IMR-90 (cell line): ENCODE data around the gene SOX9. TPM values are rescaled to one million over a fixed set of nuclear protein-coding genes. Genes with fewer than 3 reads are reported as not detected.

Experiments used
- ATAC-seq: fragments of 200-7000 bp; cut with Tn5 transposase; 2 replicates; pipeline ENCODE4 v1.9.1; 2020; ENCODE audit warnings: low read depth, mild to moderate bottlenecking, moderate library complexity
- BruUV-seq: library from RNA; stranded (reverse); fragments of 400-500 nt; replicated peaks from 2 replicates; lab custom pipeline; 2021; lab: Mats Ljungman, UMichigan
- CTCF ChIA-PET: fragments of 300-600 bp; formaldehyde crosslinking; extraction: SDS; loops from one replicate; lab custom pipeline; 2021; ENCODE audit warnings: antibody characterized with exemption; lab: Yijun Ruan, JAX
- POLR2A ChIA-PET: fragments of 300-600 bp; sonication (Branson Sonifier 250); formaldehyde crosslinking; loops from one replicate; lab custom pipeline; 2022; ENCODE audit warnings: antibody characterized with exemption; ENCODE audit not compliant: unreplicated experiment; lab: Charles Lee
- DNase-seq: peaks from one replicate; pipeline ENCODE4 v3.0.0; 2013
- H2AFZ ChIP-seq: replicated peaks from 2 replicates; pipeline ENCODE3; 2013; ENCODE audit warnings: low read length, mild to moderate bottlenecking; ENCODE audit not compliant: poor library complexity
- H2AK5ac ChIP-seq: 2 replicates; pipeline ENCODE4 v1.6.1; 2013; ENCODE audit warnings: low read depth, low read length, inconsistent platforms
- H2AK9ac ChIP-seq: replicated peaks from 2 replicates; pipeline ENCODE3; 2013; ENCODE audit warnings: mild to moderate bottlenecking, low read depth, low read length, moderate library complexity; ENCODE audit not compliant: poor library complexity
- H2BK120ac ChIP-seq: 2 replicates; pipeline ENCODE4 v1.6.1; 2013; ENCODE audit warnings: low read depth, low read length, inconsistent platforms
- H2BK15ac ChIP-seq: 3 replicates; pipeline ENCODE4 v1.6.1; 2013; ENCODE audit warnings: low read depth, low read length, inconsistent platforms
- H2BK20ac ChIP-seq: 2 replicates; pipeline ENCODE4 v1.6.1; 2013; ENCODE audit warnings: low read depth, mild to moderate bottlenecking, inconsistent platforms, low read length, moderate library complexity
- H2BK5ac ChIP-seq: 2 replicates; pipeline ENCODE4 v1.6.1; 2013; ENCODE audit warnings: mild to moderate bottlenecking, low read depth, low read length, inconsistent platforms; ENCODE audit not compliant: poor library complexity, severe bottlenecking
- H3K14ac ChIP-seq: replicated peaks from 2 replicates; pipeline ENCODE4 v1.6.1; 2013; ENCODE audit warnings: low read depth, low read length, inconsistent platforms
- H3K18ac ChIP-seq: 2 replicates; pipeline ENCODE4 v1.6.1; 2013; ENCODE audit warnings: low read depth, low read length, control low read depth
- H3K23ac ChIP-seq: 2 replicates; pipeline ENCODE4 v1.6.1; 2013; ENCODE audit warnings: low read depth, low read length, inconsistent platforms
- H3K27ac ChIP-seq: 2 replicates; pipeline ENCODE4 v1.5.1; 2013; ENCODE audit warnings: mild to moderate bottlenecking, control low read depth, low read length; ENCODE audit not compliant: insufficient read depth
- H3K27me3 ChIP-seq: 2 replicates; pipeline ENCODE4 v1.6.1; 2013; ENCODE audit warnings: low read length; ENCODE audit not compliant: control insufficient read depth, insufficient read depth
- H3K36me3 ChIP-seq: 2 replicates; pipeline ENCODE4 v1.6.1; 2013; ENCODE audit warnings: low read length, mixed read lengths; ENCODE audit not compliant: control insufficient read depth, insufficient read depth
- H3K4ac ChIP-seq: 2 replicates; pipeline ENCODE4 v1.6.1; 2013; ENCODE audit warnings: low read depth, low read length, inconsistent platforms
- H3K4me1 ChIP-seq: 2 replicates; pipeline ENCODE4 v1.6.1; 2013; ENCODE audit warnings: low read length, mixed read lengths; ENCODE audit not compliant: control insufficient read depth, insufficient read depth
- H3K4me2 ChIP-seq: 2 replicates; pipeline ENCODE4 v1.6.1; 2013; ENCODE audit warnings: low read depth, mild to moderate bottlenecking, control low read depth, low read length, moderate library complexity
- H3K4me3 ChIP-seq: 2 replicates; pipeline ENCODE4 v1.5.1; 2013; ENCODE audit warnings: low read depth, mild to moderate bottlenecking, control low read depth, low read length, moderate library complexity; ENCODE audit not compliant: insufficient read depth
- H3K56ac ChIP-seq: 2 replicates; pipeline ENCODE4 v1.6.1; 2013; ENCODE audit warnings: low read length, inconsistent platforms; ENCODE audit not compliant: insufficient read depth; ENCODE audit errors: extremely low read depth
- H3K79me1 ChIP-seq, 2 experiments: 2 replicates each; pipeline ENCODE4 v1.6.1; 2013; ENCODE audit warnings: low read length in 2 of 2, inconsistent platforms in 1 of 2, low read depth in 1 of 2
- H3K9ac ChIP-seq: 2 replicates; pipeline ENCODE4 v1.6.1; 2013; ENCODE audit warnings: low read depth, low read length, control low read depth
- H3K9me1 ChIP-seq: 2 replicates; pipeline ENCODE4 v1.6.1; 2013; ENCODE audit warnings: low read length, inconsistent platforms; ENCODE audit not compliant: insufficient read depth
- H3K9me3 ChIP-seq: 2 replicates; pipeline ENCODE4 v1.6.1; 2013; ENCODE audit warnings: low read length; ENCODE audit not compliant: control insufficient read depth, insufficient read depth
- H4K20me1 ChIP-seq: 2 replicates; pipeline ENCODE4 v1.6.1; 2013; ENCODE audit warnings: low read length, inconsistent platforms; ENCODE audit not compliant: insufficient read depth
- H4K5ac ChIP-seq: 2 replicates; pipeline ENCODE4 v1.6.1; 2013; ENCODE audit warnings: mild to moderate bottlenecking, low read depth, low read length, control low read depth
- H4K8ac ChIP-seq, 2 experiments: 2 replicates each; pipeline ENCODE4 v1.6.1; 2013; ENCODE audit warnings: low read depth in 2 of 2, low read length in 2 of 2, control low read depth in 1 of 2, inconsistent platforms in 1 of 2
- H4K91ac ChIP-seq: 2 replicates; pipeline ENCODE4 v1.6.1; 2013; ENCODE audit warnings: low read depth, low read length, inconsistent platforms; ENCODE audit not compliant: insufficient read depth
- FOS ChIP-seq: fragments of 150-350 bp; IDR thresholded peaks from 2 replicates; pipeline ENCODE4 v1.6.1; 2016; ENCODE audit warnings: low read depth, low read length
- WGBS, 2 experiments: methylation state at CpG; one replicate each; pipeline versions ENCODE4 v1.1.5 to v1.1.7; 2013; ENCODE audit warnings: missing lambda C conversion rate in 2 of 2; ENCODE audit not compliant: insufficient read length in 1 of 2; ENCODE audit errors: extremely low coverage in 2 of 2; 5-methylcytosine and 5-hydroxymethylcytosine counted together
- dilution Hi-C: fragments of 300-500 bp; cut with HindIII; formaldehyde crosslinking; loops from one replicate; pipeline ENCODE4 v1.14.3; 2018; ENCODE audit warnings: low sequenced_read_pairs; ENCODE audit not compliant: unreplicated experiment
- in situ Hi-C: fragments of 300-500 bp; cut with MboI; formaldehyde crosslinking; loops from 3 replicates; pipeline ENCODE4 v1.14.3; 2019; ENCODE audit warnings: low sequenced_read_pairs, inconsistent platforms, mixed read lengths
- intact Hi-C: fragments of 100-400 bp; cut with micrococcal nuclease; formaldehyde crosslinking; loops from 2 replicates; pipeline ENCODE4 v1.10.0; 2022
- polyA plus RNA-seq, 3 experiments: library from polyadenylated mRNA; depleted of rRNA; stranded (reverse); fragments of >200 nt; gene quantifications; 2 replicates each; pipeline ENCODE4 v1.2.3, GENCODE V29; 2012; ENCODE audit warnings: low replicate concordance in 1 of 3
- total RNA-seq: library from RNA; depleted of rRNA; stranded (reverse); fragments of >200 nt; gene quantifications from 2 replicates; pipeline ENCODE4 v1.2.3, GENCODE V29; 2012

SOX9 gene
- total and polyA plus RNA-seq, 2 of the 4 experiments (the other 2 are of a cell fraction), result 4.1 to 12.7 TPM

DNA sequence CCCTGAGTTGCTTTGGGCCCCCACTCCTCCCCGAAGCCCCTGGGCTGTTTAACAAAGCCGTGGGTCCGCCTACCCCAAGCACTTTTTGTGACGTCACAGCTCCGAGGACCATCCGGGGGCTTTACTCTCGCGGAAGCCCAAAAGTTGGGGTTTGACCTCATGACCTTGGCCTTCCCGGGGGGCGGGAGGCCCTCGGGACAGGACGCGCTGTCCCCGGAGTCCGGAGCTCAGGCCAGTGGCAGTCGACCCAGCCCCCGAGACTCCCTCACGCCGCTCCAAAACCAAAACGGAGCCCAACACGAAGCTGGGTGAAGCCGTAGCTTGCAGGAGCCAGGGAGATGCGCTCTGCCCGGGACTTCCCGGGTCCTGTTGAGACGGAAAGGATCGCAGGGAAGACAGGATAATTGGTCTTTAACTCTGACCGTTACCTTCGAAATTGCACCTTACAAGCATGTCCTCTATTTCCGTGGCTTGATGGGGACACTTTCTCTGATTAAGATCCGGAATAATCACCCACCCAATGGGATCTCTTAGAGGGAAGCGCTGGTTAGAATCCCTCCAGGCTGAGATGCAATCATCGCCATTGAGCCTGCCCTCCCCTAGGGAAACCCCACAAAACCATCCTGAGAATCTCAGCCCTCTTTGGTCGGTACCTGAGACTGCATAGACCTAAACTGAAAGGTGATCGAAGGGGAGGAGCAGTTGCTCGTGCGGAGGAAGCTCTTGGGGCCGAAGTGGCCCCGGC is 4.9 kb upstream of the SOX9 start:
- H2BK15ac ChIP-seq, result no peak overlapping the region
- no peak overlapping the region for H3K56ac ChIP-seq
- no peak overlapping the region for H4K8ac ChIP-seq
- H3K27ac ChIP-seq, result no peak overlapping the region
- H4K20me1 ChIP-seq, result no peaks in the 10 kb centered on the region; the same call in 1 of the 2 replicates
- H3K9ac ChIP-seq, result no peak overlapping the region
- ATAC-seq (no peak), DNase-seq (no peak)
- dilution Hi-C loops (no loop called here), intact Hi-C loops (loop anchor here (5.0 kb wide), 1 partner anchor 464 kb away; no protein-coding TSS in a partner anchor), in situ Hi-C loops (loop anchor here (10.0 kb wide), 3 partner anchors 651 to 1351 kb away; no protein-coding TSS in a partner anchor)
- peaks cover 8% of the 10 kb centered on the region for H3K4me1 ChIP-seq
- BruUV-seq, result no TSS peak
- H3K14ac ChIP-seq, result no peak overlapping the region
- no peak overlapping the region for H3K23ac ChIP-seq
- no peak overlapping the region for H3K18ac ChIP-seq
- H2BK20ac ChIP-seq, result no peak overlapping the region
- no peak overlapping the region for H2BK5ac ChIP-seq
- WGBS, 2 experiments, result 57% methylated on average over 17 of the region's 39 CpGs; no CpG with 5 or more reads in 1 of the 2 experiments
- no peak overlapping the region for H4K91ac ChIP-seq
- H4K5ac ChIP-seq, result no peak overlapping the region
- no peaks in the 10 kb centered on the region for H3K79me1 ChIP-seq
- H3K4me3 ChIP-seq, result no peak overlapping the region
- no peak overlapping the region for H2AK5ac ChIP-seq
- H3K27me3 ChIP-seq, result peaks cover 11% of the 10 kb centered on the region; the same call in 1 of the 2 replicates
- H3K4ac ChIP-seq, result no peak overlapping the region
- ChIA-PET CTCF (interaction anchor here (0.5 to 0.6 kb wide), 2 partner anchors 10 to 389 kb away, joined by 4 to 6 read pairs; no protein-coding TSS in a partner anchor), POLR2A (interaction anchor here (0.6 kb wide), 1 partner anchor 829 kb away, joined by 4 read pairs; no protein-coding TSS in a partner anchor)
- no peak overlapping the region for H2BK120ac ChIP-seq
- H3K9me1 ChIP-seq, result no peaks in the 10 kb centered on the region
- no peak overlapping the region for H2AK9ac ChIP-seq
- no peaks in the 10 kb centered on the region for H3K36me3 ChIP-seq
- TF ChIP-seq FOS, result no peak
- no peaks in the 10 kb centered on the region for H3K9me3 ChIP-seq
- no peak overlapping the region for H3K4me2 ChIP-seq
- peak overlapping the region; percentile 9 for H2AFZ ChIP-seq
